Bronchial epithelial cell (primary cell): ENCODE data around the gene STAG1. TPM values are rescaled to one million over a fixed set of nuclear protein-coding genes. Genes with fewer than 3 reads are reported as not detected.

Experiments
- DNase-seq: peaks from one replicate; pipeline ENCODE4 v3.0.0-alpha.2; 2010; ENCODE audit warnings: low read depth
- FAIRE-seq: peaks from 2 replicates; lab custom pipeline; 2011; peaks lifted over from hg19 to GRCh38; lab: Jason Lieb, UNC
- H3K27me3 ChIP-seq: 2 replicates; pipeline ENCODE4 v1.5.1; 2011; ENCODE audit warnings: low read length; ENCODE audit not compliant: control insufficient read depth, insufficient read depth
- H3K36me3 ChIP-seq: 2 replicates; pipeline ENCODE4 v1.5.1; 2011; ENCODE audit warnings: low read length; ENCODE audit not compliant: control insufficient read depth, insufficient read depth
- H3K4me3 ChIP-seq: 2 replicates; pipeline ENCODE4 v1.5.1; 2011; ENCODE audit warnings: mild to moderate bottlenecking, low read depth, low read length, control low read depth
- total RNA-seq: library from RNA; depleted of rRNA; stranded (reverse); fragments of >200 nt; gene quantifications from 2 replicates; pipeline ENCODE4 v1.2.1, GENCODE V29; 2014
- TF ChIP-seq, protein P1 (sequence below): IDR thresholded peaks from 2 replicates; pipeline ENCODE4 v1.5.1; 2011; ENCODE audit warnings: mild to moderate bottlenecking, moderate library complexity, low read length, control low read depth, inconsistent platforms; ENCODE audit not compliant: insufficient read depth, severe bottlenecking

The STAG1 gene
- total RNA-seq, 1 donor from 2014 or later = 26.3 TPM

DNA sequence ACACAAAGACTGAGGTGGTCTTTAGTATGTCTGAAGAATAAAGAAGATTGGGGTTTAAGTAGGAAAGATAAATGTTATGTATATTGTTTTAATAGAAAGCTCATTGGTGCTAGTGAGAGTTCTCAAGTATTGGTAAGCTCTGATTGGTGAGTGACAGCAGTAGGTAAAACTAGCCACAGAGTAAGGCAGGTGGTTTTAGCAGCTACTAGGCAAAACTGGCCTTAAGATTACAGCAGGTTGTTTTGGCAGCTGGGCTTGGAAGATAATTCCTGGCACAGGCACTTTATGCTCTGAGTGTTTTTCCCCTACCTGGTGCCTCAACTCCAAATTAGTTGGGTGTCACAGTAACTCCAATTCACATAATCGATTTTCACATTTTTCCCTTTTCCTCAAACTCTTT, 66.3 kb downstream of the STAG1 start:
- H3K27me3 ChIP-seq = no peaks in the 10 kb centered on the region
- TF ChIP-seq, protein P1, sequence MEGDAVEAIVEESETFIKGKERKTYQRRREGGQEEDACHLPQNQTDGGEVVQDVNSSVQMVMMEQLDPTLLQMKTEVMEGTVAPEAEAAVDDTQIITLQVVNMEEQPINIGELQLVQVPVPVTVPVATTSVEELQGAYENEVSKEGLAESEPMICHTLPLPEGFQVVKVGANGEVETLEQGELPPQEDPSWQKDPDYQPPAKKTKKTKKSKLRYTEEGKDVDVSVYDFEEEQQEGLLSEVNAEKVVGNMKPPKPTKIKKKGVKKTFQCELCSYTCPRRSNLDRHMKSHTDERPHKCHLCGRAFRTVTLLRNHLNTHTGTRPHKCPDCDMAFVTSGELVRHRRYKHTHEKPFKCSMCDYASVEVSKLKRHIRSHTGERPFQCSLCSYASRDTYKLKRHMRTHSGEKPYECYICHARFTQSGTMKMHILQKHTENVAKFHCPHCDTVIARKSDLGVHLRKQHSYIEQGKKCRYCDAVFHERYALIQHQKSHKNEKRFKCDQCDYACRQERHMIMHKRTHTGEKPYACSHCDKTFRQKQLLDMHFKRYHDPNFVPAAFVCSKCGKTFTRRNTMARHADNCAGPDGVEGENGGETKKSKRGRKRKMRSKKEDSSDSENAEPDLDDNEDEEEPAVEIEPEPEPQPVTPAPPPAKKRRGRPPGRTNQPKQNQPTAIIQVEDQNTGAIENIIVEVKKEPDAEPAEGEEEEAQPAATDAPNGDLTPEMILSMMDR = no peak
- FAIRE-seq (no peak), DNase-seq (no peak)
- no peaks in the 10 kb centered on the region for H3K36me3 ChIP-seq
- H3K4me3 ChIP-seq = no peak overlapping the region

DNA sequence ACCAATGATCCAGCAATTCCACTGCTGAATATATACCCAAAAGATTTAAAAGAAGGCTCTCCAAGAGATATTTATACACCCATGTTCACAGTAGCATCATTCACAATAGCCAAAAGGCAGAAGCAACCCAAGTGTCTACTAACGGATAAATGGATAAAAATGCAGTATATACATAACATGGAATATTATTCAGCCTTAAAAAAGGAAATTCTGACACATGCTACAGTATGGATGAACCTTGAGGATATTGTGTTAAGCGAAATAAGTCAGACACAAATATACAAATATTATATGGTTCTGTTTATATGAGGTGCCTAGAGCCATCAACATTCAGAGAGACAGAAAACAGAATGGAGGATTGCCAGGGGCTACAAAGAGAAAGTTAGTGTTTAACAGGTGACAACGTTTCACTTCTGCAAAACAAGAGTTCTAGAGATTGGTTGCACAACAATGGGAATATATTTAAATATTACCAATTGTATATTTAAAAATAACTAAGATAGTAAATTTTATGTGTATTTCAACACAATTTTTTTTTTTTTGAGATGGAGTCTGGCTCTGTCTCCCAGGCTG, 69.4 kb downstream of the STAG1 start:
- DNase-seq = no peak
- no peak for FAIRE-seq
- TF ChIP-seq, protein P1 = no peak
- Histone ChIP-seq H3K4me3 (no peak overlapping the region), H3K36me3 (no peaks in the 10 kb centered on the region), H3K27me3 (no peaks in the 10 kb centered on the region)

DNA sequence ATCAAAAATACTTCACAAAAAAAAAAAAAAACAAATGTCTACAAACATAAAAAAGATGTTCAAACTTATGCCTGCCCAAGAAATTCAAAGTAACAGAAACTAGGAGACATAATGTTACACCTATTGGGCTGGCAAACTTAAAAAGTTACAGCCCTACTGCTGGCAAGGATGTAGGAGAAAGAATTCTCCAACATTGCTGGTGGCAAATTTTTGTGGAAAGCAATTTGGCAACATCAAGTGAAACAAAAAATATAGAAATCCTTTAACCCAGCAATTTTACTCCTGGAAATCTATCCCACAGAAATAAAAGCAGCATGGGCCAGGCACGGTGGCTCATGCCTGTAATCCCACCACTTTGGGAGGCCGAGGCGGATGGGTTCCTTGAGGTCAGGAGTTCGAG, 73.2 kb downstream of the STAG1 start:
- FAIRE-seq (no peak), DNase-seq (no peak)
- no peak overlapping the region for H3K4me3 ChIP-seq
- TF ChIP-seq, protein P1 = no peak
- H3K36me3 ChIP-seq = no peaks in the 10 kb centered on the region
- H3K27me3 ChIP-seq = no peaks in the 10 kb centered on the region

DNA sequence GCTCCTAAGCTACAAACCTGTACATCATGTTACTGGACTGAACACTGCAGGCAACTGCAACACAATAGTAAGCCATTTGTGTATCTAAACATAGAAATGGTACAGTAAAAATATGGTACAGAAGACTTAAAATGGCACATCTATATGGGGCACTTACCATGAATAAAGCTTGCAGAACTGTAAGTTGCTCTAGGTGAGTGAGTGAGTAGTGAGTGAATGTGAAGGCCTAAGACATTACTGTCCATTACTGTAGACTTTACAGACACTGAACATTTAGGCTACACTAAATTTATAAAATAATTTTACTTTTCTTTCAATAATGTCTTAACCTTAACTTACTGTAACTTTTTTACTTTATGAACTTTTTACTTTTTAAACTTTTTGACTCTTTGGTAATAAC, 76.2 kb downstream of the STAG1 start:
- FAIRE-seq = no peak
- no peak for DNase-seq
- H3K27me3 ChIP-seq = no peaks in the 10 kb centered on the region
- H3K36me3 ChIP-seq = no peaks in the 10 kb centered on the region
- TF ChIP-seq, protein P1 = no peak
- H3K4me3 ChIP-seq = no peak overlapping the region

DNA sequence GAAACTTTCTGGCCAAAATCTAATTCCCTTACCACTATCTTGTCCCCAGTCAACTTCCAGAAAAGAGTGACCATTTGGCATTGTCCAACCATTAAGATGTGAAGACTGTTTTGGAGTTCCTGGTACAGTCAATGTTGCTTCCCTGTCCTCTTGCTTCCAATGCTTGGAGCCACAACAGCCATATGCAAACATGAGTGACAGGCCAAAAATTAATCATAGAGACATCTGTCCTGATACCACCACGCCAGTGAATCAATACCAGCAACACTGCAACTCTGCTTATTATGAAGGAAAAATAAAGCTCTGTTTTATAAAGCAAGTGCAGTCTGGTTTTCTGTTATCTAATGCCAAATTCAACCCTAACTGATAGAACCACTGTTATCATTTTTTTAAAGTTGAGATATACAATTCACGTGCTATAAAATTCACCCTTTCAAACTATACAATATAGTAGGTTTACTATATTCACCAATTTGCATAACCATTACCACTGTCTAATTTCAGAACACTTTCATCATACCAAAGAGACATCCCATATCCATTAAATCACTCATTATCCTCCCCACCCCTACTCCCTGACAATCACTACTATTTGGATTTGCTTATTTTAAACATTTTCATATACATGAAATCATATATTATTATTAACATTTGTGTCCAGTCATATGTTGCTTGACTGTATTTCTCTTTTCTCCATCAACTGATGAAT, 76.9 kb downstream of the STAG1 start:
- TF ChIP-seq, protein P1 = no peak
- FAIRE-seq (no peak), DNase-seq (no peak)
- Histone ChIP-seq H3K4me3 (no peak overlapping the region), H3K27me3 (no peaks in the 10 kb centered on the region), H3K36me3 (no peaks in the 10 kb centered on the region)
